ENCODE measurements around the gene LCP2.

The LCP2 gene

DNA sequence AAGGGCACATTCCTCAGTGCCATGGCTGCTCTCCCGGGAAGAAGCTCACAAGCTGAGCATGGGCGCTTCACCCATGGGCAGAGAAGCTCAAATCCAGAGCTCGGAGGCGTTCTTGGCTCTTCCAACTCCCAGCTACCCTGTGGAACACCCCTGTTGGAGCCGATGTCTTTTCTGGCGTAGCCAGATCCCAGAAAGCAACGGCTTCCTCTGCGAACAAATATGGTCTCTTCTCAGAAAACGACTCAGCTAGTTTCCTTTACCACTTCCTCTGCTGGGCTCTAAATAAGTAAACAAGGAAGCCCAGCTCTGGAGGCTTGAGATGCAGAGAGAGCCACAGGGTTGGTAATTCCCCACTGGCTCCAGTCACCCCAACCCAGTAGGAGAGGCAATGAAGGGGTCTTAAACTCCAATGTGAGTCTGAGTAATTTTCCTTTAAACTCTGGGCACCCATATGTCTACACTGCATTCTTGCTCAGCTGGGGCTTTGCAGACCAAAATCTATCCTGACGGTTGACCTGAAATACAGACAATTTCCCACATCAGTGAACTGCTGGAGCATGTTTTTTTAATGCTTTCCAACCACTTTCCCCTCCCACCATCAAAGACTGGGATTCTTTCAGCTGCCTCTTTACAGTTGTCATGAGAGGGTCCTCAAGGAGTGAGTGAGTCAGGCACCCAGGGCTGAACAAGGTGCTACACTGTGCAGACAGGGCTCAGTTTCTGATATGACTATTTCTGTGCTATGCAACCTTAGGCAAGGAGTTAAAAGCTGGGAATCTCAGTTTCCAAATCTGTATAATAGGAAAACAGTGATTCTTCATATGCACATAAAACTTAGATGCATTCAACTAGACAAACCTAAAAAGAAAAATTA, at the start of gene LCP2:
Gene LCP2 (minus strand): TSS at position 189 of the 874 bp plus-strand sequence. CDS start 166 bp downstream, at position 23.
- DNase-seq: peak; percentile 65

GRCh38 chr5:170347022-170347567, 49.5 kb upstream of the LCP2 start:
- no peak for DNase-seq

GRCh38 chr5:170345971-170346370, 48.4 kb upstream of the LCP2 start:
- no peak for DNase-seq

- no peak for DNase-seq
Observed at GRCh38 chr5:170343177-170343576, 45.6 kb upstream of the LCP2 start.

- DNase-seq: no peak
Observed at GRCh38 chr5:170342153-170342725, 44.7 kb upstream of the LCP2 start.

DNA sequence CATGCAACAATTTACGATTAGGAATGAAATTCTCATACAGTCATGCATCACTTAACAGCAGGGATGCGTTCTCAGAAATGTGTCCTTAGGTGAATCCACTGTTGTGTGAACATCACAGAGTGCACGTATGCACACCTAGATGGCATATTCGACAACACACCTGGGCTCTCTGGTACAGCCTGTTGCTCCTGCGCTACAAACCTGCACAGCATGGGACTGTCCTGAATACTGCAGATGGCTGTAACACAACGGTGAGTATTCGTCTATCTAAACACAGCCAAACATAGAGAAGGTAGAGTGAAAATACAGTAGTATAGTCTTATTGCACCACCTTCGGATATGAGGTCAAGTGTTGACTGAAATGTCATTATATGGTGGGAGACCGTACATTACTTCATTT, 44.0 kb upstream of the LCP2 start:
- no peak for DNase-seq

DNA sequence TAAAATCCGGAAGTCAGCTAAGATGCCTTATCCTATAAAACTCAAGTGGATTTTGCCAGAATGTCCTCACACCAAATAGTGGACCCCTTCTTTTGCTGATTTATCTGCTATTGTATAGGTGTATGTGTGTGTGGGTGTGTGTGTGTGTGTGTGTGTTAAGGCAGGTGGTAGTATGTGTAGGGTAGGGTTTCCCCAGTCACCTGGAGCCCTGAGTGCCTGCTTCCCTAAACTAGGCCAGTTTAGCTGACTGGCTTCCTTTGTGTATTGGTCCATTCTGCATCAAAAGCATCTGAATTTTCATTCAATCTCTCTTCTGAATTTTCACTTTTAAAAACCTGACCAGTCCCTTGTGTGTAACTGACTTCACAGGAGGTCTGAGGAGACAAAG, 42.2 kb upstream of the LCP2 start:
- DNase-seq: no peak

GRCh38 chr5:170338933-170339779, 41.6 kb upstream of the LCP2 start:
- DNase-seq: peak; percentile 81

DNA sequence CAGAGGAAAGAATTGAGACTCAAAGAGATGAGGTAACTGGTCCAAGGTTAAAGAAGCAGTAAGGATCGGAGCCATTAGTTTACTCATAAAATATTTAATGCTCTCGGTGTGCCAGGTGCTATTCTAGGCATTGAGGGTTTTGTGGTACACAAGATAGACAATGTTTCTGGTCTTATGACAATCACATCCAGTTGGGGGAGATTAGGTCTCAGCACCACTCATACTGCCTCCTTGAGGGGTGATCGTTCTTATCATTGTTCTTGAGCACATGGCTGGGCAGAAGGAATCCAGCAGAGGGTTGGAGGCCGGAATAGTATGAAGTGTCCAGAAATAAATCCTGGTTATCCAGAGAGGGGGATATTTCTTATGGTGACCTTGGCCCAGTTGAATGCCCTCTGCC, 40.7 kb upstream of the LCP2 start:
- DNase-seq: no peak

DNA sequence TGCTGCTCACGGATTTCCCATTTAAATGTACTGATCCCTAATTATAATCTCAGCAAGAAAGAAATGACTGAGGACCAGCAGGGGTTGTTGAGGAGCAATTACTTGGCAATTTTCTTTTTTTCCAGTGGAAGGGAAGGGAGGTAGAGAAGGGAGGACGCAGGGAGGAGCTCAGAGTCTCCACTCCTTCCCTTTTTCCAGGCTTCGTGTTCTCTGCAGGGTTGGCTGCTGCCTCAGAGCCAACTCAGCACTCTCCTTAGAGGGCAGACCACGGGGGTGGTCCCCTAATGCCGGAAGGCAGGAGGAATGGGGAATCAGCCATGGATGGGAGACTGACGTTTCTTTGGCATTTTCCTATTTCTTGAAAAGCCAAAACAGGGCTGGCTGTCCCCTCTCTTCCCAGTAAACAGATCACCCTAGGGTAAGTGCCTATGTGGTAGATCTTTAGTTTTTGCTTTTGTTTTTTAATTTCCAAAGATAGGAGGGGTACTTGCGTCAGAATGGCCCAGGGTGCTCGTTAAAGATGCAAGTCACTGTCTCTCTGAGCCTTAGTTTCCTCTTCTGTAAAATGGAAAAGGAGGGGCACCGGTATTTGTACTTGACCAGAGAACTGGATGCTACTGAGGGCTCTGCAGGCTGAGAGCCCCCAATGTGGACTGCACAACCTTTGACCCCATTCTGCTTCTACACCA, 39.6 kb upstream of the LCP2 start:
- no peak for DNase-seq

GRCh38 chr5:170336065-170336464, 38.5 kb upstream of the LCP2 start:
- peak; percentile 38 for DNase-seq

GRCh38 chr5:170334626-170335025, 37.0 kb upstream of the LCP2 start:
- peak; percentile 40 for DNase-seq

- peak; percentile 75 for DNase-seq
Observed at GRCh38 chr5:170333161-170333910, 35.8 kb upstream of the LCP2 start.

- DNase-seq: no peak
Observed at GRCh38 chr5:170332058-170332457, 34.5 kb upstream of the LCP2 start.

DNA sequence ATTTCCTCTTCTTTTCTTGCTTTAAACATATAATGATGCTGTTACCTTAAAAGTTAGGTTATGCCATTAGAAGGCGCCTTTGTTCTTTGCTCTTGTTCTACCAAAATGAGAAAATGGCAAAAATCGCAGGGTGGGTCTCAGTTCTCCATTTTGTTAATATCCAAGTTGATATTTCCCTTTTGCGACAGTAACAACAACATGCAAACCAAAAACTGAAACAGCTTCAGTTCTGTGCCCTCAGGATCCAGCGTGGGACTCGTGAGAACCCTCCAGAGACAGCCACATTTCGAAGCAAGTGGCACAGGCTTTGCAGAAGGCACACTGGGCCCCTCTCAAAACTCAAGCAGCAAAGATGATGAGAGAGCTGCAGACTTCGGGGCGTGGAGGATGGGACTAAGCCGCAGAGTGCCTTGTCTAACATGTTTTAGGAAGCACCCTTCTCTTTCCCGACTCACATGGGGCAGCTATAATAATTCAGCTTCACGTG, 33.0 kb upstream of the LCP2 start:
- DNase-seq: peak; percentile 47

GRCh38 chr5:170329524-170329923, 31.9 kb upstream of the LCP2 start:
- no peak for DNase-seq

DNA sequence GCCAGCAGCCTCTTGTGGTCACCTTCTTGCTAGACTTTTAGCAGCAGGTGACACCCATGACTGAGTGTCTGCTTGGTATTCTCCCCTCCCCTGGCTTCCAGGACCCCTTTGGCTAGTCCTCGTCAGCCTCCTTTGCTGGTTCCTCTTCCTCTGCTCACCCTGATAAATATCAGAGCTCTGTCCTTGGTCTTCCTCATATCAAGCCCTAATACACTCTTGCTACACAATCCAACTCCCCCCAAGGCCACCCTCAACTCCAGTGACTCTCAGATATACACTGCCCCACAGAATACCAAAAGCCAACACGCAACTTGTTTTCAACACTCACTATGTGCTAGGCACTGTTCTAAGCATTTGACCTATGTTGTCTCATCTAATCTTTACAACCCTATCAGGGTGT, 30.3 kb upstream of the LCP2 start:
- DNase-seq: no peak

- no peak for DNase-seq
Observed at GRCh38 chr5:170327168-170327567, 29.6 kb upstream of the LCP2 start.

DNA sequence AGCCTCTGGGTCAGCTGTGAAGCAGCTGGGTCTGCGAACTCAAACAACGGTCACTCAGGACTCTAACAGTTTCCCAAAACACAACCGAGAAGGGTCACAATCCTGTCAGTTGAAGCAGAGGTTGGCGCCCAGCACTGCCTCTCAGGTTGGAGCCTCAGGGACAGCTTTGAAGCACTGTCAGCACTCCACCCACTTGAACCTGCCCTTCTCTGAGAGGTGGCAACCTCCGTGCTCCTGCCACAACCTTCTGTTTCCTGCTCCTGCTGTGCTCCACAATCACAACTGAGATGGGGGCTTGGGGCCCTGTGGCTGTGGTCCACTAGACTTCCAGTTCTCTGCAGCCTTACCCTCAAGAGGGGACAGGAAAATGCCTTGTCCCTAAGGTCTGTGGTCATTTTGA, 21.7 kb upstream of the LCP2 start:
- peak; percentile 51 for DNase-seq

DNA sequence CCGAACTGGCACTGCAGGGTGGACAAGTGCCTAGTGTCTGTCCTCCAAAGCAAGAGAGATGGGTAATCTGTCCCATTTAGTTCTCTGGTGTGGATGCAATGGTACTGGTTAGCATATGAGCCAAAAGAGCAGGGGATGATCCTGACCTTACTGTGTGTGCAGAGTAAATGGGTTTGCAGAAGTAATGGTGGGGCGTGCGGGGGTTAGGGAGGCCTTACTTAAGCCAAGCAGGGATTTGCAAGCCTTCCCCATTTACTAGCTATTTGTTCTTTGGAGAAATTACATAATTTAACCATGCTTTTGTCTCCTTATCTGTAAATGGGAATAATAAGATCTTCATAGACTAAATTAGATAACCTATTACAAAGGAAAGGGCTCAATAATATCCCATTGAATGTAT, 19.9 kb upstream of the LCP2 start:
- DNase-seq: no peak

DNA sequence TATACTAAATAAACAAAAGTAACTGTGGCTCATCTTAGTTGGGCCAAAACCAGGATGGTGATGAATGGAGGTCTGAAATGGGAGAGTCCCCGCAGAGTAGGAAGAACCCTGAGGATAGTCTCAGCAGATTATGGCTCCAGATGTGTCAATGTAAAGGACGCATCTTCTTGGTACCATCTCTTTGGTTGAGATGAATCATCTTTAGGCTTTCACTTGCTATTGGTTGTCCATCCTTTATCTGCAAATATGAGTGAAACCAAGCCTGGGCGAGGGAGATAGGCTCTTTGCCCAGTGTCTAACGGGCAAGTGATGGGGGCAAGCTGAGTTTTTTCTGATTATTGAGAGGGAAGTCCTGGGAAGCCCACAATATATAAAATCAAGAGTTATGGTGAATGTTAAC, 19.4 kb upstream of the LCP2 start:
- DNase-seq: no peak

- no peak for DNase-seq
Observed at GRCh38 chr5:170315154-170315553, 17.6 kb upstream of the LCP2 start.

All from CD4-positive, alpha-beta T cell treated with Interleukin-6 for 4 hours (primary cell).